Measurements from ENCODE around the gene ACSF3.

GRCh38 chr16:89200124-89200849, 106.6 kb downstream of the ACSF3 start, which contains the start of gene SLC22A31:
- TF ChIP-seq REST (IDR thresholded peaks at IDR 0.05; ENCODE audit: insufficient read depth in 1 of 2, low read depth in 2 of 2, low read length in 1 of 2) (no peak), CTCF (IDR thresholded peaks at IDR 0.05) (no peak), POLR2AphosphoS5 (IDR thresholded peaks at IDR 0.05; ENCODE audit: low read depth, low read length) (no peak), SIN3A (IDR thresholded peaks at IDR 0.05; ENCODE audit: borderline replicate concordance, insufficient read depth, low read depth, low read length) (no peak)

Measured in Panc1 (cell line).